ENCODE measurements around the gene ST8SIA6. TPM values are rescaled to one million over a fixed set of nuclear protein-coding genes. Genes with fewer than 3 reads are reported as not detected.

ST8SIA6 gene
- total and polyA plus RNA-seq, 9 of the 15 experiments (the other 6 are each of a cell fraction or from before 2014, with no cell fraction given), result 0.69 to 6.7 (median 5.0) TPM

GRCh38 chr10:17412323-17412722 is 42.1 kb downstream of the ST8SIA6 start (continued):
- TF ChIP-seq GTF3C2 (IDR thresholded peaks at IDR 0.05; ENCODE audit: borderline replicate concordance, extremely low read depth, insufficient read length) (no peak), ZNF785 (CRISPR knock-in tag; IDR thresholded peaks at IDR 0.05) (no peak), PML (IDR thresholded peaks at IDR 0.05; ENCODE audit: low read length) (no peak), JUND (IDR thresholded peaks at IDR 0.05; ENCODE audit: borderline replicate concordance, low read depth, low read length) (peak; percentile 23; the same call in 1 of the 2 replicates), JUND (tag; IDR thresholded peaks at IDR 0.05; ENCODE audit: borderline replicate concordance, low read depth, low read length) (peak; percentile 50; the same call in 1 of the 3 replicates), USF2 (CRISPR knock-in tag; IDR thresholded peaks at IDR 0.05) (no peak), HNRNPH1 (optimal IDR thresholded peaks at IDR 0.05; ENCODE audit: low read depth, low read length) (no peak), ZNF217 (CRISPR knock-in tag; IDR thresholded peaks at IDR 0.05) (no peak), TBL1XR1 (IDR thresholded peaks at IDR 0.05; ENCODE audit: low read length in 2 of 2) (no peak), RUNX1 (IDR thresholded peaks at IDR 0.05; ENCODE audit: low read depth) (no peak), EP400 (IDR thresholded peaks at IDR 0.05) (no peak), POLR2B (IDR thresholded peaks at IDR 0.05; ENCODE audit: low read depth, partially characterized antibody) (no peak), CXXC5 (CRISPR knock-in tag; IDR thresholded peaks at IDR 0.05) (peak; percentile 29; the same call in 1 of the 2 replicates), ZNF274 (IDR thresholded peaks at IDR 0.05; ENCODE audit: borderline replicate concordance, low read depth, low read length) (no peak), NR2C1 (IDR thresholded peaks at IDR 0.05) (0 out of 2 replicates have a peak, but pooled peaks have one; percentile 30), NR2C1 (tag; IDR thresholded peaks at IDR 0.05) (no peak; the same call in 1 of the 2 replicates), DACH1 (IDR thresholded peaks at IDR 0.05; ENCODE audit: partially characterized antibody) (no peak), ZNF324 (CRISPR knock-in tag; IDR thresholded peaks at IDR 0.05) (no peak), ATF6 (CRISPR knock-in tag; IDR thresholded peaks at IDR 0.05) (no peak), ZKSCAN8 (CRISPR knock-in tag; IDR thresholded peaks at IDR 0.05) (no peak), KLF13 (tag; IDR thresholded peaks at IDR 0.05; ENCODE audit: borderline replicate concordance, low read depth) (no peak), SRSF1 (IDR thresholded peaks at IDR 0.05; ENCODE audit: low read depth, low read length) (no peak)

All from K562 (cell line).